ENCODE results near the gene PRRC2C. TPM values are rescaled to one million over a fixed set of nuclear protein-coding genes. Genes with fewer than 3 reads are reported as not detected.
A peak's percentile ranks its signal among the peaks of the same experiment; 100 is the strongest.

Gene PRRC2C
- total RNA-seq, 1 donor from 2014 or later, result 152 TPM

GRCh38 chr1:171581766-171582165 lies 96.4 kb downstream of the PRRC2C start:
- H3K27ac Mint-ChIP-seq (ENCODE audit: unreplicated experiment), result no peak overlapping the region
- peaks cover 61% of the 10 kb centered on the region for H3K36me3 Mint-ChIP-seq (ENCODE audit: unreplicated experiment)
- no peak overlapping the region for H3K4me3 Mint-ChIP-seq (ENCODE audit: unreplicated experiment)
- H3K4me1 Mint-ChIP-seq (ENCODE audit: unreplicated experiment), result no peaks in the 10 kb centered on the region
- H3K9me3 Mint-ChIP-seq (ENCODE audit: unreplicated experiment), result no peaks in the 10 kb centered on the region
- H3K27me3 Mint-ChIP-seq (ENCODE audit: unreplicated experiment), result no peaks in the 10 kb centered on the region
- no peak for TF ChIP-seq CTCF (IDR thresholded peaks at IDR 0.05)
- DNase-seq (ENCODE audit: extremely low spot score, unreplicated experiment), result no peak

GRCh38 chr1:171582589-171582988 lies 97.3 kb downstream of the PRRC2C start:
- H3K27me3 Mint-ChIP-seq (ENCODE audit: unreplicated experiment), result no peaks in the 10 kb centered on the region
- no peak overlapping the region for H3K27ac Mint-ChIP-seq (ENCODE audit: unreplicated experiment)
- DNase-seq (ENCODE audit: extremely low spot score, unreplicated experiment), result no peak
- H3K4me1 Mint-ChIP-seq (ENCODE audit: unreplicated experiment), result no peaks in the 10 kb centered on the region
- H3K4me3 Mint-ChIP-seq (ENCODE audit: unreplicated experiment), result no peak overlapping the region
- TF ChIP-seq CTCF (IDR thresholded peaks at IDR 0.05), result no peak
- H3K36me3 Mint-ChIP-seq (ENCODE audit: unreplicated experiment), result peaks cover 62% of the 10 kb centered on the region
- H3K9me3 Mint-ChIP-seq (ENCODE audit: unreplicated experiment), result no peaks in the 10 kb centered on the region

- no peak for DNase-seq (ENCODE audit: extremely low spot score, unreplicated experiment)
- Mint-ChIP-seq H3K4me3 (ENCODE audit: unreplicated experiment) (no peak overlapping the region), H3K27ac (ENCODE audit: unreplicated experiment) (no peak overlapping the region), H3K4me1 (ENCODE audit: unreplicated experiment) (no peaks in the 10 kb centered on the region), H3K9me3 (ENCODE audit: unreplicated experiment) (no peaks in the 10 kb centered on the region), H3K36me3 (ENCODE audit: unreplicated experiment) (peaks cover 61% of the 10 kb centered on the region), H3K27me3 (ENCODE audit: unreplicated experiment) (no peaks in the 10 kb centered on the region)
- TF ChIP-seq CTCF (IDR thresholded peaks at IDR 0.05), result no peak
These were observed 98.4 kb downstream of the PRRC2C start for GRCh38 chr1:171583591-171584201.

GRCh38 chr1:171585715-171586114 lies 100.4 kb downstream of the PRRC2C start:
- no peaks in the 10 kb centered on the region for H3K27me3 Mint-ChIP-seq (ENCODE audit: unreplicated experiment)
- H3K36me3 Mint-ChIP-seq (ENCODE audit: unreplicated experiment), result peaks cover 61% of the 10 kb centered on the region
- no peaks in the 10 kb centered on the region for H3K9me3 Mint-ChIP-seq (ENCODE audit: unreplicated experiment)

GRCh38 chr1:171588230-171588629 lies 102.9 kb downstream of the PRRC2C start:
- TF ChIP-seq CTCF (IDR thresholded peaks at IDR 0.05), result no peak
- no peak overlapping the region for H3K4me3 Mint-ChIP-seq (ENCODE audit: unreplicated experiment)
- no peak overlapping the region for H3K27ac Mint-ChIP-seq (ENCODE audit: unreplicated experiment)
- peaks cover 10% of the 10 kb centered on the region for H3K4me1 Mint-ChIP-seq (ENCODE audit: unreplicated experiment)
- no peak for DNase-seq (ENCODE audit: extremely low spot score, unreplicated experiment)
- H3K36me3 Mint-ChIP-seq (ENCODE audit: unreplicated experiment), result peaks cover 71% of the 10 kb centered on the region
- no peaks in the 10 kb centered on the region for H3K27me3 Mint-ChIP-seq (ENCODE audit: unreplicated experiment)
- H3K9me3 Mint-ChIP-seq (ENCODE audit: unreplicated experiment), result no peaks in the 10 kb centered on the region

More at GRCh38 chr1:171585715-171586114, 100.4 kb downstream of the PRRC2C start:
- no peak for DNase-seq (ENCODE audit: extremely low spot score, unreplicated experiment)
- peak overlapping the region; percentile 44 for H3K27ac Mint-ChIP-seq (ENCODE audit: unreplicated experiment)
- no peak overlapping the region for H3K4me3 Mint-ChIP-seq (ENCODE audit: unreplicated experiment)
- TF ChIP-seq CTCF (IDR thresholded peaks at IDR 0.05), result no peak
- H3K4me1 Mint-ChIP-seq (ENCODE audit: unreplicated experiment), result peaks cover 10% of the 10 kb centered on the region

Measured in osteocyte (in vitro differentiated cells).